ENCODE measurements around the gene RAB2B.
A peak's percentile ranks its signal among the peaks of the same experiment; 100 is the strongest.

The RAB2B gene

GRCh38 chr14:21498540-21499526 is 22.1 kb upstream of the RAB2B start:
- Histone ChIP-seq H3K4me2 (ENCODE audit: low read depth, low read length) (no peak overlapping the region), H2AFZ (ENCODE audit: low read length) (no peak overlapping the region), H3K36me3 (replicated peaks; ENCODE audit: insufficient read depth, low read length) (no peaks in the 10 kb centered on the region; the same call in 1 of the 2 replicates), H3K9me3 (replicated peaks; ENCODE audit: insufficient read depth, low read length) (no peaks in the 10 kb centered on the region), H4K20me1 (ENCODE audit: insufficient read depth, low read length) (no peaks in the 10 kb centered on the region), H3K79me2 (ENCODE audit: low read length) (no peaks in the 10 kb centered on the region), H3K4me1 (ENCODE audit: low read length) (no peaks in the 10 kb centered on the region), H3F3A (ENCODE audit: insufficient read depth, low read length) (peaks cover 6% of the 10 kb centered on the region; the same call in 1 of the 2 replicates), H3K4me3 (ENCODE audit: low read length) (no peak overlapping the region), H3K9ac (ENCODE audit: low read length) (no peak overlapping the region), H3K27me3 (replicated peaks; ENCODE audit: insufficient read depth, low read length) (no peaks in the 10 kb centered on the region), H3K27ac (ENCODE audit: low read length) (no peak overlapping the region), H3K9me2 (replicated peaks; ENCODE audit: insufficient read depth, low read length) (no peaks in the 10 kb centered on the region)
- no peak for TF ChIP-seq EZH2phosphoT487 (IDR thresholded peaks at IDR 0.05; ENCODE audit: low read length)
- peak; percentile 34 for TF ChIP-seq CTCF (IDR thresholded peaks at IDR 0.05; ENCODE audit: low read length)
- DNase-seq, result peak; percentile 27

- no peaks in the 10 kb centered on the region for H3K9me2 ChIP-seq (replicated peaks; ENCODE audit: insufficient read depth, low read length)
- TF ChIP-seq EZH2phosphoT487 (IDR thresholded peaks at IDR 0.05; ENCODE audit: low read length) (no peak), EZH2 (optimal IDR thresholded peaks at IDR 0.05; ENCODE audit: low read depth, low read length) (no peak), CTCF (IDR thresholded peaks at IDR 0.05; ENCODE audit: low read length) (no peak)
- H3K36me3 ChIP-seq (replicated peaks; ENCODE audit: insufficient read depth, low read length), result no peaks in the 10 kb centered on the region; the same call in 1 of the 2 replicates
- H3K4me3 ChIP-seq (ENCODE audit: low read length), result no peak overlapping the region
- H3K27ac ChIP-seq (ENCODE audit: low read length), result no peak overlapping the region
- H3K4me2 ChIP-seq (ENCODE audit: low read depth, low read length), result no peak overlapping the region
- H3F3A ChIP-seq (ENCODE audit: insufficient read depth, low read length), result peaks cover 6% of the 10 kb centered on the region; the same call in 1 of the 2 replicates
- no peak for DNase-seq
- no peak overlapping the region for H2AFZ ChIP-seq (ENCODE audit: low read length)
- H3K9ac ChIP-seq (ENCODE audit: low read length), result no peak overlapping the region
- H3K79me2 ChIP-seq (ENCODE audit: low read length), result no peaks in the 10 kb centered on the region
- H3K4me1 ChIP-seq (ENCODE audit: low read length), result no peaks in the 10 kb centered on the region
- no peaks in the 10 kb centered on the region for H3K27me3 ChIP-seq (replicated peaks; ENCODE audit: insufficient read depth, low read length)
- no peaks in the 10 kb centered on the region for H4K20me1 ChIP-seq (ENCODE audit: insufficient read depth, low read length)
- no peaks in the 10 kb centered on the region for H3K9me3 ChIP-seq (replicated peaks; ENCODE audit: insufficient read depth, low read length)
Observed at GRCh38 chr14:21496453-21496852, 19.7 kb upstream of the RAB2B start.

GRCh38 chr14:21494902-21495762 is 18.4 kb upstream of the RAB2B start:
- no peak for TF ChIP-seq CTCF (IDR thresholded peaks at IDR 0.05; ENCODE audit: low read length)
- TF ChIP-seq EZH2 (optimal IDR thresholded peaks at IDR 0.05; ENCODE audit: low read depth, low read length), result no peak
- no peak for TF ChIP-seq EZH2phosphoT487 (IDR thresholded peaks at IDR 0.05; ENCODE audit: low read length)
- Histone ChIP-seq H2AFZ (ENCODE audit: low read length) (no peak overlapping the region), H3K79me2 (ENCODE audit: low read length) (no peaks in the 10 kb centered on the region), H3K9me3 (replicated peaks; ENCODE audit: insufficient read depth, low read length) (no peaks in the 10 kb centered on the region), H3K27me3 (replicated peaks; ENCODE audit: insufficient read depth, low read length) (no peaks in the 10 kb centered on the region), H3K9ac (ENCODE audit: low read length) (no peak overlapping the region), H4K20me1 (ENCODE audit: insufficient read depth, low read length) (no peaks in the 10 kb centered on the region), H3K4me2 (ENCODE audit: low read depth, low read length) (no peak overlapping the region), H3F3A (ENCODE audit: insufficient read depth, low read length) (peaks cover 6% of the 10 kb centered on the region; the same call in 1 of the 2 replicates), H3K9me2 (replicated peaks; ENCODE audit: insufficient read depth, low read length) (no peaks in the 10 kb centered on the region), H3K36me3 (replicated peaks; ENCODE audit: insufficient read depth, low read length) (no peaks in the 10 kb centered on the region; the same call in 1 of the 2 replicates), H3K27ac (ENCODE audit: low read length) (no peak overlapping the region), H3K4me3 (ENCODE audit: low read length) (no peak overlapping the region), H3K4me1 (ENCODE audit: low read length) (no peaks in the 10 kb centered on the region)
- no peak for DNase-seq

Data from MM.1S (cell line).